ENCODE measurements around the gene HDGFL2. TPM values are rescaled to one million over a fixed set of nuclear protein-coding genes. Genes with fewer than 3 reads are reported as not detected.

The HDGFL2 gene
- total and polyA plus RNA-seq, 10 of the 15 experiments (the other 5 are each of a cell fraction or from before 2014, with no cell fraction given) = 0.16 to 56.9 (median 25.3) TPM

- no peak overlapping the region for H2AFZ ChIP-seq (ENCODE audit: control insufficient read depth, low read depth, low read length)
- intact Hi-C loops (cut with micrococcal nuclease; ENCODE audit: unreplicated experiment) (no loop called here), in situ Hi-C loops (cut with MboI) (no loop called here)
- RAD21 ChIA-PET (ENCODE audit: unreplicated experiment) = no interaction called here
- SMC1A ChIA-PET (ENCODE audit: uncharacterized antibody, unreplicated experiment) = no interaction called here
- CTCF ChIA-PET = no interaction called here
- H3K79me2 ChIP-seq (ENCODE audit: control insufficient read depth, insufficient read depth, low read length) = no peaks in the 10 kb centered on the region
- no peaks in the 10 kb centered on the region; a peak in 1 of 4 replicates for H3K27me3 ChIP-seq (replicated peaks in 1 of 2; ENCODE audit: control insufficient read depth in 2 of 2, insufficient read depth in 2 of 2, low read length in 1 of 2)
- no peak overlapping the region for H3K27ac ChIP-seq (ENCODE audit: control insufficient read depth, insufficient read depth)
- no peak overlapping the region for H3K4me3 ChIP-seq
- DNase-seq (ENCODE audit: low read depth, low spot score) (no peak), FAIRE-seq (no peak), ATAC-seq (no peak)
- POLR2A ChIA-PET = no interaction called here
- H3K9ac ChIP-seq (ENCODE audit: control insufficient read depth, insufficient read depth, low read length) = no peak overlapping the region
- no TSS peak for BruUV-seq (replicated peaks)
- no peak overlapping the region for H3K4me2 ChIP-seq (ENCODE audit: control insufficient read depth, insufficient read depth)
- H3K4me1 ChIP-seq (ENCODE audit: control insufficient read depth, insufficient read depth, low read length) = peaks cover 12% of the 10 kb centered on the region
- TF ChIP-seq CHD4 (IDR thresholded peaks at IDR 0.05) (no peak), NRF1 (conservative IDR thresholded peaks at IDR 0.05; ENCODE audit: low read depth, low read length) (no peak), ZBTB11 (CRISPR knock-in tag; IDR thresholded peaks at IDR 0.05) (no peak), BRCA1 (IDR thresholded peaks at IDR 0.05; ENCODE audit: low read depth, low read length) (no peak), SREBF1 (IDR thresholded peaks at IDR 0.05; ENCODE audit: low read length) (no peak), MTA2 (IDR thresholded peaks at IDR 0.05; ENCODE audit: low read depth) (no peak), RB1 (IDR thresholded peaks at IDR 0.05; ENCODE audit: borderline replicate concordance) (no peak), MEF2A (IDR thresholded peaks at IDR 0.05; ENCODE audit: insufficient read depth, low read depth, low read length) (no peak), WRNIP1 (IDR thresholded peaks at IDR 0.05; ENCODE audit: borderline replicate concordance, low read depth, low read length) (no peak), E4F1 (IDR thresholded peaks at IDR 0.05; ENCODE audit: borderline replicate concordance, partially characterized antibody) (no peak), PRDM15 (CRISPR knock-in tag; IDR thresholded peaks at IDR 0.05) (no peak), JUNB (IDR thresholded peaks at IDR 0.05) (no peak), HDGF (IDR thresholded peaks at IDR 0.05) (no peak), NFYB (IDR thresholded peaks at IDR 0.05; ENCODE audit: insufficient read depth, low read depth, low read length) (no peak), LARP7 (IDR thresholded peaks at IDR 0.05) (no peak)
- H4K20me1 ChIP-seq (ENCODE audit: control insufficient read depth, insufficient read depth) = no peaks in the 10 kb centered on the region
- H3K9me3 ChIP-seq (replicated peaks; ENCODE audit: control insufficient read depth, insufficient read depth, low read length) = peaks cover 2% of the 10 kb centered on the region; the same call in 2 of the 3 replicates
- no peaks in the 10 kb centered on the region for H3K36me3 ChIP-seq (ENCODE audit: control insufficient read depth in 2 of 2, insufficient read depth in 2 of 2, low read length in 1 of 2)
- 28% methylated on average over 5 of the region's 5 CpGs for WGBS (ENCODE audit: insufficient coverage, insufficient replicate concordance, low lambda C conversion rate, missing lambda C conversion rate)
These were observed 64.7 kb downstream of the HDGFL2 start for GRCh38 chr19:4536798-4537197.

Data from GM12878 (cell line).